Panc1 (cell line): Measurements from ENCODE around the gene ACBD3. TPM values are rescaled to one million over a fixed set of nuclear protein-coding genes. Genes with fewer than 3 reads are reported as not detected.

Source experiments
- ATAC-seq: fragments of 200-7000 bp; cut with Tn5 transposase; 2 replicates; pipeline ENCODE4 v1.9.1; 2020; ENCODE audit warnings: mild to moderate bottlenecking, moderate library complexity
- BruUV-seq: library from RNA; stranded (reverse); fragments of 400-500 nt; replicated peaks from 2 replicates; lab custom pipeline; 2021; lab: Mats Ljungman, UMichigan
- CTCF ChIA-PET: fragments of 300-600 bp; sonication (Branson Sonifier 250); formaldehyde crosslinking; loops from one replicate; lab custom pipeline; 2022; ENCODE audit warnings: antibody characterized with exemption; lab: Charles Lee
- POLR2A ChIA-PET: fragments of 300-600 bp; sonication (Branson Sonifier 250); formaldehyde crosslinking; loops from one replicate; lab custom pipeline; 2022; ENCODE audit warnings: antibody characterized with exemption; lab: Charles Lee
- DNase-seq: peaks from one replicate; pipeline ENCODE4 v3.0.0-alpha.2; 2010; ENCODE audit warnings: low read depth, low spot score
- H3K27ac ChIP-seq: 2 replicates; pipeline ENCODE4 v1.5.1; 2011; ENCODE audit warnings: mild to moderate bottlenecking, low read length, inconsistent platforms
- H3K27me3 ChIP-seq: fragments of 200-500 bp; sonication (Bioruptor generic); 2 replicates; pipeline ENCODE4 v1.6.0; 2014; ENCODE audit warnings: low read length, inconsistent platforms; ENCODE audit not compliant: control insufficient read depth, insufficient read depth
- H3K36me3 ChIP-seq: fragments of 200-500 bp; sonication (Bioruptor generic); 2 replicates; pipeline ENCODE4 v1.5.1; 2014; ENCODE audit warnings: inconsistent platforms, mild to moderate bottlenecking, low read length, moderate library complexity; ENCODE audit not compliant: control insufficient read depth, insufficient read depth
- H3K4me1 ChIP-seq: 2 replicates; pipeline ENCODE4 v1.5.1; 2011; ENCODE audit warnings: inconsistent platforms, mild to moderate bottlenecking, low read length, moderate library complexity; ENCODE audit not compliant: control insufficient read depth, insufficient read depth
- H3K4me3 ChIP-seq, 2 experiments: 2 replicates each; pipeline ENCODE4 v1.5.1; 2011 to 2012; ENCODE audit warnings: low read depth in 2 of 2, low read length in 2 of 2, mild to moderate bottlenecking in 2 of 2, inconsistent platforms in 1 of 2, moderate library complexity in 1 of 2
- H3K9me3 ChIP-seq: fragments of 200-500 bp; sonication (Bioruptor generic); 2 replicates; pipeline ENCODE4 v1.5.1; 2014; ENCODE audit warnings: low read depth, mild to moderate bottlenecking, inconsistent platforms, low read length, moderate library complexity; ENCODE audit not compliant: control insufficient read depth, insufficient read depth
- CTCF ChIP-seq: fragments of 450-650 bp; IDR thresholded peaks from 2 replicates; pipeline ENCODE4 v1.5.1; 2017; ENCODE audit warnings: mild to moderate bottlenecking
- POLR2AphosphoS5 ChIP-seq: IDR thresholded peaks from 2 replicates; pipeline ENCODE4 v1.6.1; 2012; ENCODE audit warnings: mild to moderate bottlenecking, low read depth, low read length, moderate library complexity
- REST ChIP-seq, 2 experiments: IDR thresholded peaks; 2 replicates each; pipeline ENCODE4 v1.6.1; 2011 to 2012; ENCODE audit warnings: low read depth in 2 of 2, control low read depth in 1 of 2, low read length in 1 of 2, mild to moderate bottlenecking in 1 of 2, moderate library complexity in 1 of 2; ENCODE audit not compliant: insufficient read depth in 1 of 2
- SIN3A ChIP-seq: IDR thresholded peaks from 2 replicates; pipeline ENCODE4 v1.6.1; 2012; ENCODE audit warnings: low read depth, mild to moderate bottlenecking, low read length, moderate library complexity, borderline replicate concordance; ENCODE audit not compliant: insufficient read depth
- TCF7L2 ChIP-seq: IDR thresholded peaks from 2 replicates; pipeline ENCODE4 v1.6.1; 2011; ENCODE audit warnings: mild to moderate bottlenecking, low read depth, low read length, inconsistent platforms
- in situ Hi-C: cut with HindIII; loops from 2 replicates; pipeline ENCODE4 v1.10.0; 2016; ENCODE audit warnings: low sequenced_read_pairs, low pct_unique_long_range_greater_than_20kb
- intact Hi-C: fragments of 100-400 bp; cut with micrococcal nuclease; formaldehyde crosslinking; loops from one replicate; pipeline ENCODE4 v1.10.0; 2022; ENCODE audit not compliant: unreplicated experiment
- total RNA-seq: library from RNA; stranded (reverse); gene quantifications from one replicate; pipeline ENCODE4 v1.2.1, GENCODE V29; 2021; ENCODE audit not compliant: unreplicated experiment

The ACBD3 gene
- total RNA-seq, 1 experiment from 2014 or later: 31.2 TPM

GRCh38 chr1:226131639-226132038, 54.9 kb downstream of the ACBD3 start:
- no peak for TF ChIP-seq SIN3A
- TF ChIP-seq CTCF: no peak
- no peak for TF ChIP-seq TCF7L2
- no peak for TF ChIP-seq POLR2AphosphoS5
- TF ChIP-seq REST (IDR thresholded peaks at IDR 0.05; ENCODE audit: insufficient read depth in 1 of 2, low read depth in 2 of 2, low read length in 1 of 2): no peak

GRCh38 chr1:226129230-226129629, 57.3 kb downstream of the ACBD3 start:
- Histone ChIP-seq H3K27ac (no peak overlapping the region), H3K4me1 (peaks cover 13% of the 10 kb centered on the region), H3K27me3 (no peaks in the 10 kb centered on the region), H3K9me3 (no peaks in the 10 kb centered on the region), H3K36me3 (no peaks in the 10 kb centered on the region), H3K4me3 (no peak overlapping the region)
- ChIA-PET CTCF (no interaction called here), POLR2A (no interaction called here)
- ATAC-seq (no peak), DNase-seq (no peak)
- in situ Hi-C loops: no loop called here
- BruUV-seq: no TSS peak
- intact Hi-C loops: loop anchor here (10.0 kb wide), 1 partner anchor 206 kb away; no protein-coding TSS in a partner anchor
- TF ChIP-seq TCF7L2 (no peak), REST (IDR thresholded peaks at IDR 0.05; ENCODE audit: insufficient read depth in 1 of 2, low read depth in 2 of 2, low read length in 1 of 2) (no peak), CTCF (no peak), SIN3A (no peak), POLR2AphosphoS5 (no peak)

More at GRCh38 chr1:226131639-226132038, 54.9 kb downstream of the ACBD3 start:
- H3K4me3 ChIP-seq: no peak overlapping the region
- in situ Hi-C loops: no loop called here
- no peaks in the 10 kb centered on the region for H3K27me3 ChIP-seq
- H3K9me3 ChIP-seq: no peaks in the 10 kb centered on the region
- BruUV-seq: no TSS peak
- ATAC-seq (no peak), DNase-seq (no peak)
- H3K4me1 ChIP-seq: peaks cover 5% of the 10 kb centered on the region; the same call in 1 of the 2 replicates
- no peaks in the 10 kb centered on the region for H3K36me3 ChIP-seq
- intact Hi-C loops: no loop called here
- POLR2A ChIA-PET: no interaction called here
- H3K27ac ChIP-seq: no peak overlapping the region
- CTCF ChIA-PET: no interaction called here
